IMR-90 (cell line): ENCODE data around the gene PLEK. TPM values are rescaled to one million over a fixed set of nuclear protein-coding genes. Genes with fewer than 3 reads are reported as not detected.

Source experiments
- ATAC-seq: fragments of 200-7000 bp; cut with Tn5 transposase; 2 replicates; pipeline ENCODE4 v1.9.1; 2020; ENCODE audit warnings: low read depth, mild to moderate bottlenecking, moderate library complexity
- BruUV-seq: library from RNA; stranded (reverse); fragments of 400-500 nt; replicated peaks from 2 replicates; lab custom pipeline; 2021; lab: Mats Ljungman, UMichigan
- CTCF ChIA-PET: fragments of 300-600 bp; formaldehyde crosslinking; extraction: SDS; loops from one replicate; lab custom pipeline; 2021; ENCODE audit warnings: antibody characterized with exemption; lab: Yijun Ruan, JAX
- POLR2A ChIA-PET: fragments of 300-600 bp; sonication (Branson Sonifier 250); formaldehyde crosslinking; loops from one replicate; lab custom pipeline; 2022; ENCODE audit warnings: antibody characterized with exemption; ENCODE audit not compliant: unreplicated experiment; lab: Charles Lee
- DNase-seq: peaks from one replicate; pipeline ENCODE4 v3.0.0; 2013
- H2AFZ ChIP-seq: replicated peaks from 2 replicates; pipeline ENCODE3; 2013; ENCODE audit warnings: low read length, mild to moderate bottlenecking; ENCODE audit not compliant: poor library complexity
- H2AK5ac ChIP-seq: 2 replicates; pipeline ENCODE4 v1.6.1; 2013; ENCODE audit warnings: low read depth, low read length, inconsistent platforms
- H2AK9ac ChIP-seq: replicated peaks from 2 replicates; pipeline ENCODE3; 2013; ENCODE audit warnings: mild to moderate bottlenecking, low read depth, low read length, moderate library complexity; ENCODE audit not compliant: poor library complexity
- H2BK120ac ChIP-seq: 2 replicates; pipeline ENCODE4 v1.6.1; 2013; ENCODE audit warnings: low read depth, low read length, inconsistent platforms
- H2BK15ac ChIP-seq: 3 replicates; pipeline ENCODE4 v1.6.1; 2013; ENCODE audit warnings: low read depth, low read length, inconsistent platforms
- H2BK20ac ChIP-seq: 2 replicates; pipeline ENCODE4 v1.6.1; 2013; ENCODE audit warnings: low read depth, mild to moderate bottlenecking, inconsistent platforms, low read length, moderate library complexity
- H2BK5ac ChIP-seq: 2 replicates; pipeline ENCODE4 v1.6.1; 2013; ENCODE audit warnings: mild to moderate bottlenecking, low read depth, low read length, inconsistent platforms; ENCODE audit not compliant: poor library complexity, severe bottlenecking
- H3K14ac ChIP-seq: replicated peaks from 2 replicates; pipeline ENCODE4 v1.6.1; 2013; ENCODE audit warnings: low read depth, low read length, inconsistent platforms
- H3K18ac ChIP-seq: 2 replicates; pipeline ENCODE4 v1.6.1; 2013; ENCODE audit warnings: low read depth, low read length, control low read depth
- H3K23ac ChIP-seq: 2 replicates; pipeline ENCODE4 v1.6.1; 2013; ENCODE audit warnings: low read depth, low read length, inconsistent platforms
- H3K27ac ChIP-seq: 2 replicates; pipeline ENCODE4 v1.5.1; 2013; ENCODE audit warnings: mild to moderate bottlenecking, control low read depth, low read length; ENCODE audit not compliant: insufficient read depth
- H3K27me3 ChIP-seq: 2 replicates; pipeline ENCODE4 v1.6.1; 2013; ENCODE audit warnings: low read length; ENCODE audit not compliant: control insufficient read depth, insufficient read depth
- H3K36me3 ChIP-seq: 2 replicates; pipeline ENCODE4 v1.6.1; 2013; ENCODE audit warnings: low read length, mixed read lengths; ENCODE audit not compliant: control insufficient read depth, insufficient read depth
- H3K4ac ChIP-seq: 2 replicates; pipeline ENCODE4 v1.6.1; 2013; ENCODE audit warnings: low read depth, low read length, inconsistent platforms
- H3K4me1 ChIP-seq: 2 replicates; pipeline ENCODE4 v1.6.1; 2013; ENCODE audit warnings: low read length, mixed read lengths; ENCODE audit not compliant: control insufficient read depth, insufficient read depth
- H3K4me2 ChIP-seq: 2 replicates; pipeline ENCODE4 v1.6.1; 2013; ENCODE audit warnings: low read depth, mild to moderate bottlenecking, control low read depth, low read length, moderate library complexity
- H3K4me3 ChIP-seq: 2 replicates; pipeline ENCODE4 v1.5.1; 2013; ENCODE audit warnings: low read depth, mild to moderate bottlenecking, control low read depth, low read length, moderate library complexity; ENCODE audit not compliant: insufficient read depth
- H3K56ac ChIP-seq: 2 replicates; pipeline ENCODE4 v1.6.1; 2013; ENCODE audit warnings: low read length, inconsistent platforms; ENCODE audit not compliant: insufficient read depth; ENCODE audit errors: extremely low read depth
- H3K79me1 ChIP-seq, 2 experiments: 2 replicates each; pipeline ENCODE4 v1.6.1; 2013; ENCODE audit warnings: low read length in 2 of 2, inconsistent platforms in 1 of 2, low read depth in 1 of 2
- H3K9ac ChIP-seq: 2 replicates; pipeline ENCODE4 v1.6.1; 2013; ENCODE audit warnings: low read depth, low read length, control low read depth
- H3K9me1 ChIP-seq: 2 replicates; pipeline ENCODE4 v1.6.1; 2013; ENCODE audit warnings: low read length, inconsistent platforms; ENCODE audit not compliant: insufficient read depth
- H3K9me3 ChIP-seq: 2 replicates; pipeline ENCODE4 v1.6.1; 2013; ENCODE audit warnings: low read length; ENCODE audit not compliant: control insufficient read depth, insufficient read depth
- H4K20me1 ChIP-seq: 2 replicates; pipeline ENCODE4 v1.6.1; 2013; ENCODE audit warnings: low read length, inconsistent platforms; ENCODE audit not compliant: insufficient read depth
- H4K5ac ChIP-seq: 2 replicates; pipeline ENCODE4 v1.6.1; 2013; ENCODE audit warnings: mild to moderate bottlenecking, low read depth, low read length, control low read depth
- H4K8ac ChIP-seq, 2 experiments: 2 replicates each; pipeline ENCODE4 v1.6.1; 2013; ENCODE audit warnings: low read depth in 2 of 2, low read length in 2 of 2, control low read depth in 1 of 2, inconsistent platforms in 1 of 2
- H4K91ac ChIP-seq: 2 replicates; pipeline ENCODE4 v1.6.1; 2013; ENCODE audit warnings: low read depth, low read length, inconsistent platforms; ENCODE audit not compliant: insufficient read depth
- BHLHE40 ChIP-seq: fragments of 150-350 bp; IDR thresholded peaks from 2 replicates; pipeline ENCODE4 v1.6.1; 2016; ENCODE audit warnings: mild to moderate bottlenecking, low read depth, low read length
- CEBPB ChIP-seq: IDR thresholded peaks from 2 replicates; pipeline ENCODE4 v1.6.1; 2012; ENCODE audit warnings: low read depth, low read length, improper control_type of control experiment
- CHD1 ChIP-seq: IDR thresholded peaks from 2 replicates; pipeline ENCODE4 v1.6.1; 2012; ENCODE audit warnings: low read depth, low read length, improper control_type of control experiment
- CTCF ChIP-seq: conservative IDR thresholded peaks from 2 replicates; pipeline ENCODE4 v1.5.1; 2012; ENCODE audit warnings: mild to moderate bottlenecking, low read depth, low read length, improper control_type of control experiment
- FOS ChIP-seq: fragments of 150-350 bp; IDR thresholded peaks from 2 replicates; pipeline ENCODE4 v1.6.1; 2016; ENCODE audit warnings: low read depth, low read length
- MAFK ChIP-seq: IDR thresholded peaks from 2 replicates; pipeline ENCODE4 v1.6.1; 2012; ENCODE audit warnings: low read depth, low read length, improper control_type of control experiment
- MAZ ChIP-seq: IDR thresholded peaks from 2 replicates; pipeline ENCODE4 v1.6.1; 2012; ENCODE audit warnings: low read depth, mild to moderate bottlenecking, low read length, improper control_type of control experiment, moderate library complexity, borderline replicate concordance
- MXI1 ChIP-seq: IDR thresholded peaks from 2 replicates; pipeline ENCODE4 v1.6.1; 2012; ENCODE audit warnings: low read depth, mild to moderate bottlenecking, low read length, moderate library complexity, borderline replicate concordance
- NFE2L2 ChIP-seq: fragments of 150-350 bp; IDR thresholded peaks from 2 replicates; pipeline ENCODE4 v1.6.1; 2016; ENCODE audit warnings: low read depth, mild to moderate bottlenecking, low read length
- POLR2A ChIP-seq: IDR thresholded peaks from 2 replicates; pipeline ENCODE4 v1.6.1; 2012; ENCODE audit warnings: mild to moderate bottlenecking, low read depth, low read length
- RAD21 ChIP-seq: IDR thresholded peaks from 2 replicates; pipeline ENCODE4 v1.6.1; 2012; ENCODE audit warnings: low read length, improper control_type of control experiment
- RCOR1 ChIP-seq: IDR thresholded peaks from 2 replicates; pipeline ENCODE4 v1.6.1; 2012; ENCODE audit warnings: mild to moderate bottlenecking, low read length, improper control_type of control experiment; ENCODE audit not compliant: insufficient replicate concordance
- RFX5 ChIP-seq: IDR thresholded peaks from 2 replicates; pipeline ENCODE4 v1.8.0; 2012; ENCODE audit warnings: low read depth, mild to moderate bottlenecking, low read length, moderate library complexity
- SMC3 ChIP-seq: fragments of 150-350 bp; IDR thresholded peaks from 2 replicates; pipeline ENCODE4 v1.6.1; 2016; ENCODE audit warnings: low read depth, mild to moderate bottlenecking, antibody characterized with exemption, low read length, moderate library complexity
- USF2 ChIP-seq: fragments of 150-350 bp; IDR thresholded peaks from 2 replicates; pipeline ENCODE4 v1.6.1; 2017; ENCODE audit warnings: mild to moderate bottlenecking, antibody characterized with exemption, low read length, low read depth
- dilution Hi-C: fragments of 300-500 bp; cut with HindIII; formaldehyde crosslinking; loops from one replicate; pipeline ENCODE4 v1.14.3; 2018; ENCODE audit warnings: low sequenced_read_pairs; ENCODE audit not compliant: unreplicated experiment
- in situ Hi-C: fragments of 300-500 bp; cut with MboI; formaldehyde crosslinking; loops from 3 replicates; pipeline ENCODE4 v1.14.3; 2019; ENCODE audit warnings: low sequenced_read_pairs, inconsistent platforms, mixed read lengths
- intact Hi-C: fragments of 100-400 bp; cut with micrococcal nuclease; formaldehyde crosslinking; loops from 2 replicates; pipeline ENCODE4 v1.10.0; 2022
- polyA plus RNA-seq, 3 experiments: library from polyadenylated mRNA; depleted of rRNA; stranded (reverse); fragments of >200 nt; gene quantifications; 2 replicates each; pipeline ENCODE4 v1.2.3, GENCODE V29; 2012; ENCODE audit warnings: low replicate concordance in 1 of 3
- total RNA-seq: library from RNA; depleted of rRNA; stranded (reverse); fragments of >200 nt; gene quantifications from 2 replicates; pipeline ENCODE4 v1.2.3, GENCODE V29; 2012
- TF ChIP-seq, protein P1 (sequence below): fragments of 150-350 bp; IDR thresholded peaks from 2 replicates; pipeline ENCODE4 v1.6.1; 2016; ENCODE audit warnings: low read depth, mild to moderate bottlenecking, low read length, moderate library complexity, borderline replicate concordance

Gene PLEK
- total and polyA plus RNA-seq, 2 of the 4 experiments (the other 2 are of a cell fraction), result under 0.01 TPM; not detected in 1

DNA sequence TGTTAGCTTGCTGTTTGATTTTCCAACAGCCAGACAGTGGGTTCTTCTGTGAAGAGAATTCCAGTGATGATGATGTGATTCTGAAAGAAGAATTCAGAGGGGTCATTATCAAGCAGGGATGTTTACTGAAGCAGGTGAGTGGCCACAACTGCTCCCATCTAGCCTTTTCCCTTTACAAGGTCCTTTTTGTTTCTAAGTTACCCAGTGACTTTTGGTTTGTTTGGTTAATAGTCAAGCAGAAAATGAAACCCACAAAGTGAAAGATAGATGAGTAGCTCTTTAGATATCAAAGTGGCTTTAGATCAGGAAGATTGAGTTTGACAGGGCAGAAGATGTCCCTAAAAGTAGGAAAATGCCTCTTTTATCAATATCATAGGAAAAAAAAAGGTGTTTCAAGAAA lies 23.3 kb downstream of the PLEK start:
- H3K18ac ChIP-seq, result no peak overlapping the region
- no peak overlapping the region for H3K56ac ChIP-seq
- no peaks in the 10 kb centered on the region for H3K36me3 ChIP-seq
- H2AK5ac ChIP-seq, result no peak overlapping the region
- 0 out of 2 replicates have a peak, but pooled peaks cover 3% of the 10 kb centered on the region for H3K9me3 ChIP-seq
- H3K23ac ChIP-seq, result no peak overlapping the region
- intact Hi-C loops (no loop called here), dilution Hi-C loops (no loop called here), in situ Hi-C loops (no loop called here)
- no peaks in the 10 kb centered on the region for H3K4me1 ChIP-seq
- no peak for ATAC-seq
- no peak overlapping the region for H2AK9ac ChIP-seq
- TF ChIP-seq FOS, result no peak
- no peak for TF ChIP-seq MXI1
- TF ChIP-seq MAZ, result no peak
- no peak for TF ChIP-seq NFE2L2
- TF ChIP-seq BHLHE40, result no peak
- TF ChIP-seq MAFK, result no peak
- TF ChIP-seq CHD1, result no peak
- TF ChIP-seq RCOR1, result no peak
- no peak for TF ChIP-seq RFX5
- no peak for TF ChIP-seq POLR2A
- TF ChIP-seq RAD21, result no peak
- TF ChIP-seq USF2, result no peak
- no peak for TF ChIP-seq CTCF
- TF ChIP-seq CEBPB, result no peak
- TF ChIP-seq, protein P1, sequence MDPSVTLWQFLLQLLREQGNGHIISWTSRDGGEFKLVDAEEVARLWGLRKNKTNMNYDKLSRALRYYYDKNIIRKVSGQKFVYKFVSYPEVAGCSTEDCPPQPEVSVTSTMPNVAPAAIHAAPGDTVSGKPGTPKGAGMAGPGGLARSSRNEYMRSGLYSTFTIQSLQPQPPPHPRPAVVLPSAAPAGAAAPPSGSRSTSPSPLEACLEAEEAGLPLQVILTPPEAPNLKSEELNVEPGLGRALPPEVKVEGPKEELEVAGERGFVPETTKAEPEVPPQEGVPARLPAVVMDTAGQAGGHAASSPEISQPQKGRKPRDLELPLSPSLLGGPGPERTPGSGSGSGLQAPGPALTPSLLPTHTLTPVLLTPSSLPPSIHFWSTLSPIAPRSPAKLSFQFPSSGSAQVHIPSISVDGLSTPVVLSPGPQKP, result no peak
- TF ChIP-seq SMC3, result no peak
- H2BK15ac ChIP-seq, result no peak overlapping the region
- H3K9me1 ChIP-seq, result no peaks in the 10 kb centered on the region; the same call in 1 of the 2 replicates
- peaks cover 54% of the 10 kb centered on the region for H3K27me3 ChIP-seq
- no peak overlapping the region for H3K4ac ChIP-seq
- H4K20me1 ChIP-seq, result no peaks in the 10 kb centered on the region; the same call in 1 of the 2 replicates
- H2AFZ ChIP-seq, result no peak overlapping the region
- BruUV-seq, result no TSS peak
- ChIA-PET CTCF (no interaction called here), POLR2A (no interaction called here)
- no peak overlapping the region for H3K9ac ChIP-seq
- no peaks in the 10 kb centered on the region for H3K79me1 ChIP-seq
- no peak overlapping the region for H2BK20ac ChIP-seq
- H3K4me2 ChIP-seq, result no peak overlapping the region
- H2BK120ac ChIP-seq, result no peak overlapping the region
- no peak overlapping the region for H4K5ac ChIP-seq
- no peak overlapping the region for H4K8ac ChIP-seq
- H2BK5ac ChIP-seq, result no peak overlapping the region
- no peak overlapping the region for H3K14ac ChIP-seq
- no peak for DNase-seq
- H3K4me3 ChIP-seq, result no peak overlapping the region
- H4K91ac ChIP-seq, result no peak overlapping the region
- H3K27ac ChIP-seq, result no peak overlapping the region
